Spleen (tissue), 11 donors: ENCODE measurements around the gene STARD13. TPM values are rescaled to one million over a fixed set of nuclear protein-coding genes. Genes with fewer than 3 reads are reported as not detected.

Source experiments
- DNase-seq: peaks from one replicate; pipeline ENCODE4 v3.0.0-alpha.2; 2020
- H3K27ac ChIP-seq, 8 donors: fragments of 200-600 bp; sonication (generic) in 7 of 8; 1 replicate in 4 of 8; 2 replicates in 4 of 8; pipeline versions ENCODE4 v1.5.0 to v1.8.0; 2016 to 2021; ENCODE audit warnings: inconsistent platforms in 4 of 8, mild to moderate bottlenecking in 4 of 8, moderate library complexity in 1 of 8
- H3K27me3 ChIP-seq, 7 donors: fragments of 200-600 bp; sonication (generic) in 6 of 7; replicated peaks in 1 of 7; 1 replicate in 4 of 7; 2 replicates in 3 of 7; pipeline versions ENCODE4 v1.5.0 to v1.8.0; 2016 to 2021; ENCODE audit warnings: inconsistent platforms in 3 of 7, mild to moderate bottlenecking in 1 of 7
- H3K36me3 ChIP-seq, 6 donors: fragments of 200-600 bp; sonication (generic) in 5 of 6; 1 replicate in 4 of 6; 2 replicates in 2 of 6; pipeline versions ENCODE4 v1.5.0 to v1.8.0; 2016 to 2021; ENCODE audit warnings: inconsistent platforms in 2 of 6
- H3K4me1 ChIP-seq, 6 donors: fragments of 200-600 bp; sonication (generic) in 5 of 6; 1 replicate in 3 of 6; 2 replicates in 3 of 6; pipeline versions ENCODE4 v1.5.0 to v1.8.0; 2016 to 2021; ENCODE audit warnings: inconsistent platforms in 3 of 6
- H3K4me3 ChIP-seq, 8 donors: fragments of 200-600 bp; sonication (generic) in 7 of 8; 1 replicate in 4 of 8; 2 replicates in 4 of 8; pipeline versions ENCODE4 v1.5.0 to v1.8.0; 2016 to 2021; ENCODE audit warnings: inconsistent platforms in 4 of 8, mild to moderate bottlenecking in 4 of 8, moderate library complexity in 2 of 8
- H3K9me3 ChIP-seq, 8 donors: fragments of 200-600 bp; sonication (generic) in 7 of 8; 1 replicate in 4 of 8; 2 replicates in 4 of 8; pipeline versions ENCODE4 v1.5.0 to v1.8.0; 2016 to 2021; ENCODE audit warnings: inconsistent platforms in 4 of 8
- CTCF ChIP-seq, 11 experiments: fragments of 200-600 bp in 7 of 11; fragments of 450-650 bp in 4 of 11; sonication (generic) in 4 of 11; IDR thresholded peaks in 8 of 11; conservative IDR thresholded peaks in 3 of 11; 1 replicate in 7 of 11; 2 replicates in 4 of 11; pipeline versions ENCODE4 v1.4.0 to v1.8.0; 2016 to 2021; ENCODE audit warnings: antibody characterized with exemption in 11 of 11, inconsistent platforms in 4 of 11, mild to moderate bottlenecking in 1 of 11
- POLR2A ChIP-seq, 3 donors: fragments of 450-650 bp; IDR thresholded peaks; one replicate each; pipeline ENCODE4 v1.5.1; 2017; ENCODE audit warnings: antibody characterized with exemption in 3 of 3, mild to moderate bottlenecking in 1 of 3
- POLR2AphosphoS5 ChIP-seq, 3 donors: sonication (generic); formaldehyde crosslinking; IDR thresholded peaks; one replicate each; pipeline ENCODE4 v1.5.1; 2017; ENCODE audit warnings: antibody characterized with exemption in 3 of 3
- WGBS, 5 donors: extraction: QIAGEN DNeasy Blood & Tissue Kit in 3 of 5; methylation state at CpG; one replicate each; pipeline versions ENCODE4 v1.1.5 to v1.1.7; 2013 to 2018; 5-methylcytosine and 5-hydroxymethylcytosine counted together
- intact Hi-C: fragments of 100-400 bp; cut with DNase I; formaldehyde crosslinking; loops from one replicate; pipeline ENCODE4 v1.15.0; 2023; ENCODE audit warnings: low total_unique reads
- polyA plus RNA-seq, 3 donors: library from polyadenylated mRNA; stranded (reverse); fragments of 200-250 nt; gene quantifications; one replicate each; pipeline ENCODE4 v1.2.1, GENCODE V29; 2013
- total RNA-seq, 7 donors: library from RNA; depleted of rRNA in 3 of 7; stranded (reverse); fragments of >200 nt in 3 of 7; fragmentation: NEBNext Ultra II Directional in 4 of 7; extraction: Animal tissue kit (Norgen Biotek cat#: 25700) in 4 of 7; gene quantifications; one replicate each; pipeline versions ENCODE4 v1.1.0 to v1.2.1, GENCODE V29; 2016 to 2021
- donor health status: healthy with polysubstance abuse.
- donor health status: DM: no; HTN: no; CAD: no; lungs with moderate emphysema.
- donor health status: DM: no; HTN: no; CAD: no.
- donor health status: Bipolar disorder and iron deficiency.
- donor health status: healthy.
- donor health status: DM: no; HTN: no; CAD: no.
- donor health status: DM: yes; HTN: yes; CAD: no.

Gene STARD13
- total and polyA plus RNA-seq, 10 donors: 1.4 to 58.1 (median 26.7) TPM

GRCh38 chr13:33322965-33323668, 37.6 kb upstream of the STARD13 start:
- H3K36me3 ChIP-seq: no peaks in the 10 kb centered on the region
- H3K9me3 ChIP-seq: peaks cover 0 to 7% (median 0%) of the 10 kb centered on the region in 8 donors
- no peak overlapping the region for H3K4me3 ChIP-seq
- 83 to 94% (median 91%) methylated on average over 7 of the region's 7 CpGs for WGBS, 5 donors
- no peaks in the 10 kb centered on the region for H3K4me1 ChIP-seq
- H3K27me3 ChIP-seq: no peaks in the 10 kb centered on the region
- no peak for DNase-seq
- no peak overlapping the region for H3K27ac ChIP-seq
- intact Hi-C loops: no loop called here
- no peak for TF ChIP-seq CTCF (IDR thresholded peaks at IDR 0.05 in 8 of 11, conservative IDR thresholded peaks at IDR 0.05 in 3 of 11)
- no peak for TF ChIP-seq POLR2AphosphoS5 (IDR thresholded peaks at IDR 0.05)
- TF ChIP-seq POLR2A (IDR thresholded peaks at IDR 0.05): no peak

- intact Hi-C loops: no loop called here
- H3K9me3 ChIP-seq: peaks cover 0 to 7% (median 0%) of the 10 kb centered on the region in 8 donors
- WGBS, 5 donors: 80 to 93% (median 87%) methylated on average over 5 of the region's 5 CpGs
- no peaks in the 10 kb centered on the region for H3K4me1 ChIP-seq
- no peak overlapping the region for H3K4me3 ChIP-seq
- TF ChIP-seq CTCF (IDR thresholded peaks at IDR 0.05 in 8 of 11, conservative IDR thresholded peaks at IDR 0.05 in 3 of 11) (no peak), POLR2AphosphoS5 (IDR thresholded peaks at IDR 0.05) (no peak), POLR2A (IDR thresholded peaks at IDR 0.05) (no peak)
- no peaks in the 10 kb centered on the region for H3K27me3 ChIP-seq
- H3K36me3 ChIP-seq: no peaks in the 10 kb centered on the region
- no peak overlapping the region for H3K27ac ChIP-seq
- DNase-seq: no peak
These were observed 36.9 kb upstream of the STARD13 start for GRCh38 chr13:33322543-33322809.

GRCh38 chr13:33321686-33322542, 36.4 kb upstream of the STARD13 start:
- Histone ChIP-seq H3K27ac (no peak overlapping the region), H3K4me3 (no peak overlapping the region), H3K9me3 (peaks cover 0 to 7% (median 0%) of the 10 kb centered on the region in 8 donors), H3K36me3 (no peaks in the 10 kb centered on the region), H3K4me1 (no peaks in the 10 kb centered on the region), H3K27me3 (no peaks in the 10 kb centered on the region)
- 73 to 86% (median 79%) methylated on average over 11 of the region's 11 CpGs for WGBS, 5 donors
- TF ChIP-seq POLR2AphosphoS5 (IDR thresholded peaks at IDR 0.05) (no peak), POLR2A (IDR thresholded peaks at IDR 0.05) (no peak)
- no peak for DNase-seq
- intact Hi-C loops: no loop called here

GRCh38 chr13:33319859-33320258, 34.3 kb upstream of the STARD13 start:
- WGBS, 5 donors: 75 to 100% (median 92%) methylated on average over 1 of the region's 1 CpG
- H3K27ac ChIP-seq: no peak overlapping the region
- no peaks in the 10 kb centered on the region for H3K4me1 ChIP-seq
- H3K36me3 ChIP-seq: no peaks in the 10 kb centered on the region
- intact Hi-C loops: no loop called here
- TF ChIP-seq POLR2A (IDR thresholded peaks at IDR 0.05) (no peak), CTCF (IDR thresholded peaks at IDR 0.05 in 8 of 11, conservative IDR thresholded peaks at IDR 0.05 in 3 of 11) (no peak), POLR2AphosphoS5 (IDR thresholded peaks at IDR 0.05) (no peak)
- no peaks in the 10 kb centered on the region for H3K27me3 ChIP-seq
- DNase-seq: no peak
- no peak overlapping the region for H3K4me3 ChIP-seq
- H3K9me3 ChIP-seq: peaks cover 0 to 7% (median 0%) of the 10 kb centered on the region in 8 donors
